Skin epidermis (tissue), 12 donors: ENCODE results near the gene CFAP299.
"Not testable (repeated sequence)": the region's sequence is repeated elsewhere in the genome, so short reads cannot be mapped to it uniquely, and the experiment has no call there.

ENCODE experiments used
- H3K27ac ChIP-seq, 21 experiments: fragments of 200-600 bp; sonication (generic) in 11 of 21; one replicate each; pipeline ENCODE4 v1.5.0; 2020; ENCODE audit warnings: mild to moderate bottlenecking in 3 of 21, inconsistent platforms in 2 of 21, moderate library complexity in 2 of 21
- H3K4me3 ChIP-seq, 7 experiments: fragments of 200-600 bp; sonication (generic) in 2 of 7; one replicate each; pipeline ENCODE4 v1.5.0; 2020; ENCODE audit warnings: inconsistent platforms in 2 of 7, mild to moderate bottlenecking in 2 of 7, moderate library complexity in 1 of 7

CFAP299 gene

DNA sequence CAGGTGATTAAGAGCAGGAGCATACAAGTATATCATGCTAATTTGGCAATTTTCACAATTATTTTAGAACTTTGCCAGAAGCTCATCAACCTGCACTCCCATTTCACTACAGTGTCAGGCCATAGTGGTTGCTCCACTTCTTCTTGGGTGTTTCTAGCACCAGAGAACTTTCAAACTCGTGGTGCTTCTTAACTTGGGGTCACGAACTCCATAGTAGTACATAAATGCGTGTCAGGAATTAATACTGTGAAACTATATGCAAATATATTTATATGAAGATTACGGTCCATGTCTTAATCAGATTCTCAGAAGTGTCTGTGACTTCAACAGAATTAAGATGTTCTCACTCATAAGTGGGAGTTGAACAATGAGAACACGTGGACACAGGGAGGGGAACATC is 440.6 kb downstream of the CFAP299 start:
- Histone ChIP-seq H3K4me3 (no peak overlapping the region), H3K27ac (no peak overlapping the region)

DNA sequence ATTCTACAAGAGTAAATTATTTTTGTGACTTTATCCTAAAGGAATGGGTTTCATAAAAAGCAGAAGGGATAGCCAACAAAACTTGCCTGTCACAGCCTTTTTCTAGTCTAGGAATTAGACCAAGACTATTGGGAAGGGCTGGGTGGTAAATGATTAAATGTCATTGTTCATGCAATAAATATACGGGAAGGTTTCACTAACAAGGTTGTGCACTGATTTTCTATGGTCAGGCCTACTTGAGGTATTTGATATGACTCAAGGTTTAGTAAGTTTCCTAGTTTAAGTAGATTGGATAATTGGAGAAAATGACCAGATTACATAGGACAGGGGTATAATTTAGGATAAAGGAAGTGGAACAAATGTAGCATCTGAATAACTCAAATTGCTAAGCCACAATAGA is 445.9 kb downstream of the CFAP299 start:
- Histone ChIP-seq H3K27ac (no peak overlapping the region), H3K4me3 (no peak overlapping the region)

GRCh38 chr4:80787306-80787705 is 451.8 kb downstream of the CFAP299 start:
- H3K4me3 ChIP-seq: no peak overlapping the region
- no peak overlapping the region for H3K27ac ChIP-seq

GRCh38 chr4:80788798-80789197 is 453.3 kb downstream of the CFAP299 start:
- H3K27ac ChIP-seq: no peak overlapping the region

DNA sequence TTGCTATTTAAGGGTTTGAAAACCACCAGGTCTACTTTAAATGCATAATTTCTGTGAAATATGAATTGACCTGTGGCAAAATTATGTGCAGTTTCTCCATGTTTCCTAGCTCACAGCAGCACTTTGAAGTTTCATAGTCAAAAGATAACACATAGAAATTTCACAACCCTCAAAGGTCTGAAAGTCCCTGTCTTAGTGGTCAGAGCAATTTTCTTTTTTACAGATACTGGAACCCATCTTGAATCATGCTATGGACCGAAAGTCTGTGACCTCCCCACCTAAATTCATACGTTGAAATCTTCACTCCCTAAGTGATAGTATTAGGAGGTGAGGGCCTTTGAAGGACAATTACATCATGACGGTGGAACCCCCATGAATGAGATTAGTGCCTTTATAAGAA is 454.6 kb downstream of the CFAP299 start:
- H3K27ac ChIP-seq: no peak overlapping the region

More at GRCh38 chr4:80788798-80789197, 453.3 kb downstream of the CFAP299 start:
- no peak overlapping the region for H3K4me3 ChIP-seq

GRCh38 chr4:80793660-80794059 is 458.1 kb downstream of the CFAP299 start:
- not testable (repeated sequence) for H3K4me3 ChIP-seq, H3K27ac ChIP-seq

More for the DNA sequence above, 454.6 kb downstream of the CFAP299 start:
- no peak overlapping the region for H3K4me3 ChIP-seq

DNA sequence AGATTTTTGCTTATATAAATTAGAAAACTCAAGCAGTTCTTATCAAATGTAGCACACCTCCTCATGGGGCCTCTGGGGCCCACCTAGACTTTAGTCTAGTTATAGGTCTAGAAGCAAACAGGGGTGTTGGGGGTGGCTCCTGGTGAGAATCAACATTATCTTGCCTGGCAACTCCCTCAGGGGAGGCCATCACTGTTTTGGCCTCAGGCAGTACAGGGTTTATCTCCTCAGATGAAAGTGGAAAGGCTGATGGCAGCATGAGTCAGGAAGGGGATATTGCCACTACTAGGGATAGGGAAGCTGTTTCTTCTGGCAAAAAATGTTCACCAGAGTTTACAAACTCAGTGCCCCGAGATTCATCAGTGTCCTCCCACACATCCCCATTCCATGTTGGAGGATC is 462.6 kb downstream of the CFAP299 start:
- no peak overlapping the region for H3K4me3 ChIP-seq
- H3K27ac ChIP-seq: no peak overlapping the region

DNA sequence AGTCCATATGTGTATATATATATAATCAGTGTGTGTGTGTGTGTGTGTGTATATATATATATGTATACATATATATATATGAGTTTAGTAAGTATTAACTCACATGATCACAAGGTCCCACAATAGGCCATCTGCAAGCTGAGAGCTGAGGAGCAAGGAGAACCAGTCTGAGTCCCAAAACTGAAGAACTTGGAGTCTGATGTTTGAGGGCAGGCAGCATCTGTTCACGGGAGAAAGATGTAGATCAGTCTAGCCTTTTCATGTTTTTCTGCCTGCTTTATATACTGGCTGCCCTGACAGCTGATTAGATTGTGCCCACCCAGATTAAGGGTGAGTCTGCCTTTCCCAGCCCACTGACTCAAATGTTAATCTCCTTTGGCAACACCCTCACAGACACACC is 465.2 kb downstream of the CFAP299 start:
- H3K4me3 ChIP-seq, H3K27ac ChIP-seq: not testable (repeated sequence)

DNA sequence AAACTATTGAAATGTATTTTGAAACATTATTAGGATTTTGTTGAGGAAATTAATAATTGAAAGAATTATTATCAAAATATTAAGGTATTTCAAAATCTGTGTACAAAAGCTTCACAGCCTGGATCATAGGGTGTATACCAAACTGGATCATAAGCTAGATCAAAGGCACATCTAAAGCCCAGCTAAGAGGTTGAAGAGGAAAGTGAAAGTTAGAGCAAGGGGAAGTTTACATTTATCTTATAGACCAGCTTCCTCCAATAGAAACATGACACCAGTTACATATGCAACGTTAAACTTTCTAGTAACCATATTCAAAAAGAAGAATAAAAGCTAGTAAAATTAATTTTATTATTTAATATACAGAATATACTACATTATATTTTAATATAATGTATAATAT is 467.8 kb downstream of the CFAP299 start:
- Histone ChIP-seq H3K27ac (no peak overlapping the region), H3K4me3 (no peak overlapping the region)

GRCh38 chr4:80806472-80806871 is 470.9 kb downstream of the CFAP299 start:
- Histone ChIP-seq H3K4me3 (no peak overlapping the region), H3K27ac (no peak overlapping the region)

DNA sequence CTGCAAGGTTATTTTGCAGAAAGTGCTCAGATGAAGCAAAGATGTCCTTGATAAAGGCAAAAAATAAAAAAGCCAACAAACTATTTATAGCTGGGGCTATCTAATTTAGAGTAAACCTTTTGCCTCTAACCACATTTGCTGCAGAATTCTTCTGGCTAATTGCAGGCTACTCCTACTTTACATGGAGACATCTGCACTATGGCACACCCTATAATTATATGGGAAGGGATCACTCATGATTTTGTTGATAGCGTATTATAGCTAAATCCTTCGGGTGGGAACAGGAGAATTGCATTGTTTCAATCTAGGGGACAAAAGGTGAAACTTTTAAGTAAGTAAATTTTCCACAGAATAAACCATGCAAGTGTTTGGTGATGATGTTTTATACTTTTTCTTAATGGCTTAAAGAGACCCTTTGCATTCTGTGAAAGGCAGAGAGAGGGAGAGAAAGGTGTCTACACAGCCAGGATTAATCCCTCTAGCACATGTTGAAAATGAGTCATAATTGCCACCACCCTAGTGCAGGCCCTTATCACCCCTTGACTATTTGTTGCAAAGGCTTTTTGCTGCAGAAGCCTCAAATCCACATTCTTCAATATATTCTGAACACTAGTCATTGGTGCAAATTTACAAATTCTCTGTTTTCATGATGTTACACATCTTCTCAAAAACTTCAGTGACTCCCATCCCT is 473.7 kb downstream of the CFAP299 start:
- H3K4me3 ChIP-seq: no peak overlapping the region
- no peak overlapping the region for H3K27ac ChIP-seq

DNA sequence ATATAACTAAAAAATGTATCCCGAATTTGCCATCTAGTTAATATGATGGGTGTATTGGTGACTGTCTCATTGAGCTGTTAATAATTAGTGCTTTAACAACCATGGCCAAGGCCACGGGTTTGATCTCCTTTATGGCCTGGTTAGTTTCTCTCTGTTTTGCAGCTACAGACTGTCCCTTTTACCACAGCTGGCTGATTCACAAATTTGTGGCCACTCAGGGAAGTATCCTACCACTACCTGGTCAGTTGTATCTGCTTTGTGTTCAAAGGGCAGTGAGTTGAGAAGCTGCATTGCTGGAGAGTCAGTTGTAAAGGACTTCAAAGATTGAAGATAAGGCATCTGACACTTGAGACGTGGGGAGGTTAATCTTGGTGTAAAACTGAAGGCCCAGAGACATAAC is 475.9 kb downstream of the CFAP299 start:
- Histone ChIP-seq H3K4me3 (no peak overlapping the region), H3K27ac (no peak overlapping the region)

- Histone ChIP-seq H3K27ac (no peak overlapping the region), H3K4me3 (no peak overlapping the region)
Observed at GRCh38 chr4:80812145-80812544, 476.6 kb downstream of the CFAP299 start.

DNA sequence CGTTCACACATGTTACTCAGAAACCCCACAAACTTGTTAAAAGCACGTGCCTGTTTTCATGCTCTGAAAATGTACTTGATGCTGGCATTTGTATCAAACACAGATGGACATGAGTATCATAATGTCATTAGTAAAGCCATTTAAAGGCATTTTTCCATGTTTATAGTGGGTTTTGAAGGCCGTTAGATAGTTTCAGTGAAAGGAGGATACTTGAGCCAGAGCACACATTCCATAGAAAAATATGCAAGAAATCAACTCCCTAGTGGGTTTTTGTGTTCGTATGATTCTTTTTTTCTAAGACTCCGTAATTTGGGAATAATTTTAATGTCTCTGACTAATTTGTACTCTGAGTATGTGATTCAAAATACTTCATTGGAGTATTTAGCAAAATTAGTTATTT is 478.7 kb downstream of the CFAP299 start:
- no peak overlapping the region for H3K27ac ChIP-seq
- no peak overlapping the region for H3K4me3 ChIP-seq

GRCh38 chr4:80831383-80832361 is 496.1 kb downstream of the CFAP299 start:
- H3K27ac ChIP-seq: no peak overlapping the region
- H3K4me3 ChIP-seq: no peak overlapping the region

- H3K27ac ChIP-seq: no peak overlapping the region
- no peak overlapping the region for H3K4me3 ChIP-seq
Observed at GRCh38 chr4:80839281-80839680, 503.8 kb downstream of the CFAP299 start.

- Histone ChIP-seq H3K4me3 (no peak overlapping the region), H3K27ac (no peak overlapping the region)
Observed at GRCh38 chr4:80839792-80840191, 504.3 kb downstream of the CFAP299 start.

DNA sequence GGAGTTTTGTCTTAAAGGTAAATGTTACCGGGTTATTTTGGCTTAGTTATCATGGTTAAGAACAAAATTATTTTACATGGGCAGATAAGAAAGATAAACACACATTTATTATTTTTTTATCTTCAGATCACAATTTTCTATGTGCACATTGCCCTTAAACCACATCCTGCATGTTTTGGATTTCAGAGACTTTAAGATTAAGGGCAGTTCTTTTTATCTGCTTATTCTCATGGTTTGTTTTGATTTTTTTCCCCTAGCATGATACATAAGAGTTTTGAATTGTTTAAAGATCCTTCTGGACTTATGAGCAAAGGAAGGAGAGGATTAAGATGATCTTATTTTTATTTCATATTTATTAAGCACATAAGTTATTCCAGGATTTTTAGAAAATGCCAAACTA is 504.9 kb downstream of the CFAP299 start:
- H3K4me3 ChIP-seq: no peak overlapping the region

DNA sequence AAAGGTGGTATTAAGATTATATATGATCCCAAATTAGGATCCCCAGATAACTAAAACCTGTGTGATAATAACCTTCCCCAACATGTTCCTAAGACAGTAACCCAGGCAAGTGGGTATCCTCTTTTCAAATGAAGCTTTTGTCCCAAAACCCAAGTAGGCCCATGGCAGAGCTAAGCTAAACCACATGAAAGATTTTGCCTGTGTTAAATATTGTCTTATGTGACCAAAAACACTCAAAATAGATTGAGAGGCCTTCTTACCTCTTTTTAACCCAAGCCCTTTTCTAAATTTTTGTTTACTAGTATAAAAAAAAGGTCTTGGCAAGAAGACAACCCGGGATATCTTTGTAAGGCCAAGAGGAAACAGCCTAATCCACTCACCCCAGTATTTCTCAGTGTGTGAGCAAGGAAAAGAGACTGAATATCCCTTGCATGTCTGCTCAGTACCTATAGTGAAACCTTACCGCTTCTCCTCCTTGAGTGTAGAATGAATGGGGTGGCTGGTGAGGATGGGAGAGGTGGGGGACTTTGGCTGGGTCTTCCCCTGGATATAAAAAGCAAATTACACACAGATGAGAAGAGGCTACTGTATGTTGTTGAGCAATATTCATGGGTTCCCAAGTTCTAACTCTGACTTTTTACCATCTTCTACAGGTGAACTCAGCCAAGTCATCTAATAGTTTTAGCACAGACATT is 506.2 kb downstream of the CFAP299 start:
- Histone ChIP-seq H3K4me3 (no peak overlapping the region), H3K27ac (no peak overlapping the region)

More for the DNA sequence above, 504.9 kb downstream of the CFAP299 start:
- H3K27ac ChIP-seq: no peak overlapping the region

DNA sequence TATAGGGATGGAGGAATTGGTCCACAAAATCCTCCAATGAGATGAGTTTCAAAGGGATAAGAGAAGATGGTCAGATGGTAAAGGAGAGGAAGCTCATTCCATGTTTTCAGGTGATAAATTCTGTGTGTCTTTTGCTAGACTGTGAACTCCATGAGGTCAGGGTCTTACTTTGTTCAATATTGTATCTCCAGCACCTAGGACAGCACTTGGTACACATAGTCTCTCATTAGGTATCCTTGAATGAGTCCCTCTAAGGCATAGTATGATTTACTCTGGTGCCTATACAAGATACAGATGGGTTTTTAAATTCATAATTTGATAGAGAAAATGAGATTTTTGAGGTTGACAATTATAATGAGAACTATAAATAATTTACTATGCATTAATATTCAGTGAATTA is 510.7 kb downstream of the CFAP299 start:
- no peak overlapping the region for H3K27ac ChIP-seq
- no peak overlapping the region for H3K4me3 ChIP-seq
